ENCODE results near the gene PBX3. TPM values are rescaled to one million over a fixed set of nuclear protein-coding genes. Genes with fewer than 3 reads are reported as not detected.
A peak's percentile ranks its signal among the peaks of the same experiment; 100 is the strongest.

Gene PBX3
- total and polyA plus RNA-seq, 2 donors (not counting 1 experiment from before 2014, with no cell fraction given), result 35.8 to 51.8 TPM

DNA sequence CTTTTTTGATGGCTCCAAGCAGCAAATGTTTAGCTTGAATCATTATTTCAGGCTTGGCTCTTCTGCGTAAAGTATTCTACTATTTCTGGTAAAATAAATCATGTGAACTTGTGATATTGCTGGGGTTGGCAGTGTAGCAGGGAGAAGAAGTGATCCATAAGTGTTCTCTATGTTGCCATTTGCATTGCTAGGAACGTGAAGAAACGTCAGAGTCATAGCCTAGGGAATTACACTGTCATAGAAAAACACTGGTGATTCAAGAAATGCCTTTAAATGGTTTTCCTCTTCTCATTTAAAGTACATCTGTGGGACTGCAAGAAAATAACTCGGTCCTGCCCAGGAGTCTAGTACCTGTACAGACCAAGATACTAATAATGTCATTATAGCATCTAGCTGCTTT lies 162.3 kb downstream of the PBX3 start:
- H3K4me3 ChIP-seq (replicated peaks in 1 of 4; ENCODE audit: control extremely low read depth in 1 of 4, insufficient read depth in 1 of 4, low read depth in 3 of 4, low read length in 4 of 4), result no peak overlapping the region
- H3K27ac ChIP-seq (ENCODE audit: insufficient read depth, low read length), result no peak overlapping the region
- H3K4me1 ChIP-seq (ENCODE audit: control insufficient read depth, extremely low read depth, insufficient read depth, low read length), result peaks cover 4% of the 10 kb centered on the region
- no peak overlapping the region for H2AFZ ChIP-seq (ENCODE audit: low read length)
- no peak for DNase-seq (ENCODE audit: low read depth in 2 of 2)
- H3K27me3 ChIP-seq (ENCODE audit: control insufficient read depth, insufficient read depth, low read length), result no peaks in the 10 kb centered on the region
- no peak overlapping the region for H3K9ac ChIP-seq (ENCODE audit: insufficient read depth, low read length)
- no peaks in the 10 kb centered on the region for H4K20me1 ChIP-seq (ENCODE audit: control insufficient read depth, extremely low read depth, insufficient read depth, low read length)
- no peaks in the 10 kb centered on the region for H3K9me3 ChIP-seq (ENCODE audit: control insufficient read depth, insufficient read depth, low read depth, low read length)
- no peak overlapping the region for H3K4me2 ChIP-seq (ENCODE audit: extremely low read depth, insufficient read depth, low read length)
- H3K79me2 ChIP-seq (ENCODE audit: control insufficient read depth, insufficient read depth, low read length), result peaks cover 22% of the 10 kb centered on the region
- H3K36me3 ChIP-seq (ENCODE audit: control insufficient read depth, insufficient read depth, low read length), result no peaks in the 10 kb centered on the region
- TF ChIP-seq, protein P1, sequence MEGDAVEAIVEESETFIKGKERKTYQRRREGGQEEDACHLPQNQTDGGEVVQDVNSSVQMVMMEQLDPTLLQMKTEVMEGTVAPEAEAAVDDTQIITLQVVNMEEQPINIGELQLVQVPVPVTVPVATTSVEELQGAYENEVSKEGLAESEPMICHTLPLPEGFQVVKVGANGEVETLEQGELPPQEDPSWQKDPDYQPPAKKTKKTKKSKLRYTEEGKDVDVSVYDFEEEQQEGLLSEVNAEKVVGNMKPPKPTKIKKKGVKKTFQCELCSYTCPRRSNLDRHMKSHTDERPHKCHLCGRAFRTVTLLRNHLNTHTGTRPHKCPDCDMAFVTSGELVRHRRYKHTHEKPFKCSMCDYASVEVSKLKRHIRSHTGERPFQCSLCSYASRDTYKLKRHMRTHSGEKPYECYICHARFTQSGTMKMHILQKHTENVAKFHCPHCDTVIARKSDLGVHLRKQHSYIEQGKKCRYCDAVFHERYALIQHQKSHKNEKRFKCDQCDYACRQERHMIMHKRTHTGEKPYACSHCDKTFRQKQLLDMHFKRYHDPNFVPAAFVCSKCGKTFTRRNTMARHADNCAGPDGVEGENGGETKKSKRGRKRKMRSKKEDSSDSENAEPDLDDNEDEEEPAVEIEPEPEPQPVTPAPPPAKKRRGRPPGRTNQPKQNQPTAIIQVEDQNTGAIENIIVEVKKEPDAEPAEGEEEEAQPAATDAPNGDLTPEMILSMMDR (conservative IDR thresholded peaks at IDR 0.05 in 1 of 2, IDR thresholded peaks at IDR 0.05 in 1 of 2; ENCODE audit: low read depth in 1 of 2, low read length in 2 of 2), result no peak
- TF ChIP-seq EZH2 (IDR thresholded peaks at IDR 0.05; ENCODE audit: low read length, missing control alignments), result no peak

DNA sequence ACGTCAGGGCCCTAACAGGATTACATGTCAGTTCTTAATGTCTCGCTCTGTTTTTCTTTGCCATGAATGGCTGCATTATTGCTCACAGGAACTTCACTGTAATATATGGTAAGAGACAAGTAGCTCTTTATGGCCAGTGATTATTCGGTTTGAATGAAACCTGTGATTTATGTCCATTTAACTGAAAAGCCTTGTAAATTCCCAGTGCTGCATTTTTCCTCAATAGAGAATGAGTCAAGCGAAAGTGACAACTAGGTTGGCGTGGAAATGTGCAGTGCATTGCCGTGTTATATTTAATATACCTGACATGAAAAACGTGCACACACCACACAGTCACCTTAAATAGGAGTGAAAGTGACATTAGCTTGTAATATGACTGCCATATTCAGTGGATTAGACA lies 163.1 kb downstream of the PBX3 start:
- H3K4me3 ChIP-seq (replicated peaks in 1 of 4; ENCODE audit: control extremely low read depth in 1 of 4, insufficient read depth in 1 of 4, low read depth in 3 of 4, low read length in 4 of 4), result no peak overlapping the region
- no peaks in the 10 kb centered on the region for H3K27me3 ChIP-seq (ENCODE audit: control insufficient read depth, insufficient read depth, low read length)
- DNase-seq (ENCODE audit: low read depth in 2 of 2), result no peak
- H3K4me2 ChIP-seq (ENCODE audit: extremely low read depth, insufficient read depth, low read length), result no peak overlapping the region
- no peaks in the 10 kb centered on the region for H3K36me3 ChIP-seq (ENCODE audit: control insufficient read depth, insufficient read depth, low read length)
- peaks cover 4% of the 10 kb centered on the region for H3K4me1 ChIP-seq (ENCODE audit: control insufficient read depth, extremely low read depth, insufficient read depth, low read length)
- H3K27ac ChIP-seq (ENCODE audit: insufficient read depth, low read length), result no peak overlapping the region
- no peaks in the 10 kb centered on the region for H3K9me3 ChIP-seq (ENCODE audit: control insufficient read depth, insufficient read depth, low read depth, low read length)
- no peak overlapping the region for H3K9ac ChIP-seq (ENCODE audit: insufficient read depth, low read length)
- TF ChIP-seq EZH2 (IDR thresholded peaks at IDR 0.05; ENCODE audit: low read length, missing control alignments), result no peak
- TF ChIP-seq, protein P1 (conservative IDR thresholded peaks at IDR 0.05 in 1 of 2, IDR thresholded peaks at IDR 0.05 in 1 of 2; ENCODE audit: low read depth in 1 of 2, low read length in 2 of 2), result no peak
- no peak overlapping the region for H2AFZ ChIP-seq (ENCODE audit: low read length)
- no peaks in the 10 kb centered on the region for H4K20me1 ChIP-seq (ENCODE audit: control insufficient read depth, extremely low read depth, insufficient read depth, low read length)
- peaks cover 20% of the 10 kb centered on the region for H3K79me2 ChIP-seq (ENCODE audit: control insufficient read depth, insufficient read depth, low read length)

DNA sequence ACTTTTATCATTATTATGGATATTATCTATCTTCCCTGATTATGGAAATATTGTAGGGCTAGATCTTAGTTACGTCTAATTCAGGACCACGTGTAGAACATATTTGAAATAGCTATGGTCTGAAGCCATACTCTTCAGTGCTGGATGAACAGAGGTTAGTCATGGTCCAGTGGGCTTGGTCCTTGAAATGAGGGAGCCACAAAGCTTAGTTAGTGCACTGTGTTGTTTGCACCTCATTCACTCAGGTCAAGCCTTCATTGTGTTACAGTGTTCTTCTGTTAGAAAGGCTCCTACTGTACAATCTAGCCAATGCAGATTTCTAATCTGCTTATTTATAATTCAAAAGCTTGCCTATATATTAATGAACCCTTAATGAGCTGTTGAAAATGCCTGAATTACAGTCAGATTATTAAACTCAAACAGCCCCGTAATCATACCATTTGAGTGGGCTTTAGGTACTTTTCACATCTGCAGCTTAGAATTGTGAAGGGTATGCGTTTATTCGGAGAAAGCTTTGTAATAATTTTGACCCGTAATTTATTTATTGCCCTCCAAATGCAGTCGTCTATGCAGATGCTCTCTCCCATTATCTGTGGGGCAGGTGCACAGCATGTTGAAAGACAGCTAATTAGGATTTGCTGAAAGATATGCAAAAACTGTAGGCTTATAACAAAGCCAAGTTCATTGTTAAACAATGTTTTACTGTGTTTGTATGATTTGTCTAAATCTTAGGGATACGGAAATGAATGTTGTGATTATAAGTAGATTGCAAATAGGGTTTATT lies 164.9 kb downstream of the PBX3 start:
- peak in 1 of 2 donors; percentile 77 for DNase-seq (ENCODE audit: low read depth in 2 of 2)
- Histone ChIP-seq H3K4me3 (replicated peaks in 1 of 4; ENCODE audit: control extremely low read depth in 1 of 4, insufficient read depth in 1 of 4, low read depth in 3 of 4, low read length in 4 of 4) (no peak overlapping the region), H2AFZ (ENCODE audit: low read length) (no peak overlapping the region), H3K36me3 (ENCODE audit: control insufficient read depth, insufficient read depth, low read length) (no peaks in the 10 kb centered on the region), H3K27me3 (ENCODE audit: control insufficient read depth, insufficient read depth, low read length) (no peaks in the 10 kb centered on the region), H3K9ac (ENCODE audit: insufficient read depth, low read length) (no peak overlapping the region), H3K4me1 (ENCODE audit: control insufficient read depth, extremely low read depth, insufficient read depth, low read length) (no peaks in the 10 kb centered on the region), H3K27ac (ENCODE audit: insufficient read depth, low read length) (no peak overlapping the region), H4K20me1 (ENCODE audit: control insufficient read depth, extremely low read depth, insufficient read depth, low read length) (no peaks in the 10 kb centered on the region), H3K4me2 (ENCODE audit: extremely low read depth, insufficient read depth, low read length) (no peak overlapping the region), H3K9me3 (ENCODE audit: control insufficient read depth, insufficient read depth, low read depth, low read length) (no peaks in the 10 kb centered on the region), H3K79me2 (ENCODE audit: control insufficient read depth, insufficient read depth, low read length) (peaks cover 16% of the 10 kb centered on the region)
- no peak for TF ChIP-seq EZH2 (IDR thresholded peaks at IDR 0.05; ENCODE audit: low read length, missing control alignments)
